DND-41 (cell line): ENCODE measurements around the gene SYNE1.

ENCODE experiments used
- ATAC-seq: fragments of 200-7000 bp; cut with Tn5 transposase; 3 replicates; pipeline ENCODE4 v1.9.1; 2021; ENCODE audit warnings: low read depth; ENCODE audit not compliant: insufficient read depth
- DNase-seq: peaks from one replicate; pipeline ENCODE4 v3.0.0-alpha.2; 2020
- H2AFZ ChIP-seq: 2 replicates; pipeline ENCODE4 v1.6.0; 2012; ENCODE audit warnings: low read depth, low read length
- H3K27ac ChIP-seq: 2 replicates; pipeline ENCODE4 v1.5.1; 2012; ENCODE audit warnings: low read length, inconsistent platforms
- H3K27me3 ChIP-seq: fragments of 200-600 bp; sonication (generic); 2 replicates; pipeline ENCODE4 v1.6.0; 2012; ENCODE audit warnings: low read length, mild to moderate bottlenecking, inconsistent platforms; ENCODE audit not compliant: insufficient read depth, poor library complexity
- H3K36me3 ChIP-seq: 2 replicates; pipeline ENCODE4 v1.5.1; 2012; ENCODE audit warnings: low read length, inconsistent platforms; ENCODE audit not compliant: insufficient read depth
- H3K4me1 ChIP-seq: 2 replicates; pipeline ENCODE4 v1.5.1; 2012; ENCODE audit warnings: mild to moderate bottlenecking, low read length; ENCODE audit not compliant: insufficient read depth
- H3K4me2 ChIP-seq: 2 replicates; pipeline ENCODE4 v1.6.0; 2012; ENCODE audit warnings: mild to moderate bottlenecking, moderate library complexity, low read length, inconsistent platforms; ENCODE audit not compliant: insufficient read depth
- H3K4me3 ChIP-seq, 2 experiments: fragments of 200-600 bp in 1 of 2; shearing (Covaris generic) in 1 of 2; 2 replicates each; pipeline ENCODE4 v1.5.1; 2012 to 2016; ENCODE audit warnings: inconsistent platforms in 2 of 2, low read length in 2 of 2, mild to moderate bottlenecking in 2 of 2, low read depth in 1 of 2, moderate library complexity in 1 of 2
- H3K79me2 ChIP-seq: 2 replicates; pipeline ENCODE4 v1.6.0; 2012; ENCODE audit warnings: low read length, inconsistent platforms; ENCODE audit not compliant: insufficient read depth
- H3K9ac ChIP-seq: 2 replicates; pipeline ENCODE4 v1.6.0; 2012; ENCODE audit warnings: low read depth, mild to moderate bottlenecking, inconsistent platforms, low read length, moderate library complexity
- H3K9me3 ChIP-seq: 2 replicates; pipeline ENCODE4 v1.5.1; 2012; ENCODE audit warnings: low read length, moderate library complexity, mild to moderate bottlenecking, inconsistent platforms; ENCODE audit not compliant: insufficient read depth, severe bottlenecking
- H4K20me1 ChIP-seq: 2 replicates; pipeline ENCODE4 v1.6.0; 2012; ENCODE audit warnings: low read length; ENCODE audit not compliant: insufficient read depth
- CTCF ChIP-seq: IDR thresholded peaks from 2 replicates; pipeline ENCODE4 v1.5.1; 2012; ENCODE audit warnings: borderline replicate concordance, low read length, moderate library complexity, mild to moderate bottlenecking; ENCODE audit not compliant: poor library complexity, severe bottlenecking; ENCODE audit errors: extremely low read depth
- EZH2 ChIP-seq: IDR thresholded peaks from 3 replicates; pipeline ENCODE4 v1.6.1; 2012; ENCODE audit warnings: borderline replicate concordance, low read depth, mild to moderate bottlenecking, moderate library complexity, low read length, inconsistent platforms; ENCODE audit not compliant: severe bottlenecking

The SYNE1 gene

DNA sequence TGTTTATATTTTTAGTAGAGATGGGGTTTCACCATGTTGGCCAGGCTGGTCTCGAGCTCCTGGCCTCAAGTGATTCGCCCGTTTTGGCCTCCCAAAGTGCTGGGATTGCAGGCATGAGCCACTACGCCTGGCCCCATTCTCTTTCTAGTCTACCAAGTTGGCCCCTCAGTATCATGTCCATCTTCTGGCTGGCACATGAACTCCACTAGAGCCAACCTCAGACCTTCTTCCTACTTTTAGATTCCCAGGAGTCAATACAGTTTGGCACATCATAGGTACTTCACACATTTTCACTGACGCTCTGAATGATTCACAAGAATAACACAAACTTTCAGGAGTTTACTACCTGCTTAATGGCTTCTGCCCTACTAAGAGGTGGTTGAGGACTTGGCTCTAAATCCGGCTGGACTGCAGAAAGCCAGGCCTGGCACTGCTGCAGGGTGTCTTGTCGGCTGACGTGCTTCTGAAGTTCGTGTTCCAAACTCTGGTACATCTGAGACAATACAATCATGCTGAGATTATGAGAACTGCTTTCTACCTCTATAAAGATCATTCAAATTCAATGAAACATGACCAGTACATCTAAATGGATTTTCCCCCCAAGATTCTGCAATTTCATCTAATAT, 293.3 kb downstream of the SYNE1 start:
- Histone ChIP-seq H3K27ac (no peak overlapping the region), H3K4me2 (no peak overlapping the region), H3K36me3 (no peaks in the 10 kb centered on the region), H4K20me1 (no peaks in the 10 kb centered on the region), H3K9ac (no peak overlapping the region), H3K79me2 (no peaks in the 10 kb centered on the region), H2AFZ (no peak overlapping the region), H3K4me3 (no peak overlapping the region), H3K9me3 (no peaks in the 10 kb centered on the region), H3K27me3 (peaks cover 4% of the 10 kb centered on the region), H3K4me1 (no peaks in the 10 kb centered on the region)
- TF ChIP-seq EZH2 (no peak), CTCF (no peak)
- ATAC-seq (no peak), DNase-seq (no peak)

DNA sequence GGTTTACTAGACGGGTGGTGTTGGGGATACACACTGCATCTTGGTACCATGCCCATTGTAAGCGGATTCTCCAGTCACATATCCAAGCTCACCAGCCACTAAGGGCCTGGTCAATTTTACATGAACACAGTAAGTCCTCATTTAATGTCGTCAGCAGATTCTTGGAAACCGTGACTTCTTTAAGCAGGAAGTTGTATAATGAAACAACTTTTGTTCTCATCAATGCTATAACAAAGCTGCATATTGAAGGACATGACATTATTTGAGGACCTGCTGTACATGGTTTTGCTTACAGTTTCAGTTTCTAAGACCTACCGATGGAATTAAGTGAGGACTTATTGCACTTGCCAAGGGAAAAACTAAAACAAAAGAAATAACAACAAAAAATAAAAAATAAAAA, 295.6 kb downstream of the SYNE1 start:
- Histone ChIP-seq H3K79me2 (no peaks in the 10 kb centered on the region), H3K36me3 (no peaks in the 10 kb centered on the region), H3K27me3 (peaks cover 4% of the 10 kb centered on the region), H2AFZ (no peak overlapping the region), H3K4me2 (no peak overlapping the region), H3K27ac (no peak overlapping the region), H3K4me3 (no peak overlapping the region), H3K4me1 (no peaks in the 10 kb centered on the region), H3K9me3 (no peaks in the 10 kb centered on the region), H3K9ac (no peak overlapping the region), H4K20me1 (no peaks in the 10 kb centered on the region)
- no peak for DNase-seq
- TF ChIP-seq CTCF (no peak), EZH2 (no peak)
- ATAC-seq = no peak

- Histone ChIP-seq H3K4me1 (no peaks in the 10 kb centered on the region), H3K9me3 (no peaks in the 10 kb centered on the region), H3K27me3 (peaks cover 4% of the 10 kb centered on the region), H3K27ac (no peak overlapping the region), H3K36me3 (no peaks in the 10 kb centered on the region), H2AFZ (no peak overlapping the region), H3K4me2 (peak overlapping the region; percentile 19; the same call in 1 of the 2 replicates), H4K20me1 (no peaks in the 10 kb centered on the region), H3K79me2 (no peaks in the 10 kb centered on the region), H3K4me3 (no peak overlapping the region), H3K9ac (no peak overlapping the region)
- peak; percentile 88 for ATAC-seq
- peak; percentile 92 for TF ChIP-seq CTCF
- TF ChIP-seq EZH2 = no peak
- DNase-seq = peak; percentile 50
Measured at GRCh38 chr6:152338335-152339125, 298.6 kb downstream of the SYNE1 start.
